ENCODE measurements around the gene ITGA3.

Gene ITGA3

GRCh38 chr17:50101346-50102163 is 45.6 kb downstream of the ITGA3 start:
- DNase-seq (ENCODE audit: low spot score): no peak
- ChIA-PET CTCF (interaction anchor here (0.6 to 1.0 kb wide), 3 partner anchors 7 to 13 kb away, joined by 3 to 7 read pairs (median 5); no protein-coding TSS in a partner anchor), POLR2A (ENCODE audit: low non-redundant PET) (no interaction called here)
- H3K27ac ChIP-seq: peak overlapping the region; percentile 62
- TF ChIP-seq CTCF (conservative IDR thresholded peaks at IDR 0.05; ENCODE audit: low read depth): no peak

DNA sequence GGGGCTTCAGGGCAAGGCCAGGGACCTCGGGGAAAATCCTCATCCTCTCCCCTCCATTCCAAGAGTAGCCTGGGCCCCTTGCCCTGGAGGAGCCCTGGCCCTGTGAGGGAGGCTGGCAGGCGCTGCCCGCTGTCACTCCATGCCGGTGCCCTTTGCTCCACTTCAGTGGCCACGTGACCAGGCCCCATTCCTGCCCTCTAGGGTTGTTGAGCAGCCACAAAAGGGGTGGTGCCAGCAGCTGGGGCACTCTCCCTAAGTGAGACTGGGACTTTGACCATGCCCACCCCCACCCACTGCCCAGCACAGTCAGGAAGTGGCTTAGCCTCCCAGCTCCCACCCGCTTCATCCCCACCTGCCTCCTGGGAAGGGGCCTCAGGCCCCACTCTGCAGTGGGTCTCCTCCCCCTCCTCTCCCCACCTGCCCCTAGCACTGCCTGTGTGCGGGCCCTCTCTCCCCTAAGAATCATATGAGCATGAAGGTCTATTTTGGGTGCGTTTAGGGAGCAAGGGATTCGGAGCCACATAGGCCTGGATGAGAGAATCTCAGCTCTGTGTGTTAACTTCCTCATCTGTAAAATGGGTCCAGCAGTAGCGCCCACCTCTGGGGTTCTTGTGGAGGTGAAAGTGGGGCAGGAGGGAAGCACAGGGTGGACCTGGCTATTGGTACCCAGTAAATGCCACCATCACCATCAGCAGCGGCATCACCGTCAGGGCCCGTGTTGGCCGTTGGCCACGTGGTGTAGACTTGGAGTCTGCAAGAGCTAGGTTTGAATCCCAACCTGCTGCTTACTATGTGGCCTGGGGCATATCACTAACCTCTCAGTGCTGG is 46.5 kb downstream of the ITGA3 start:
- no peak for TF ChIP-seq CTCF (conservative IDR thresholded peaks at IDR 0.05; ENCODE audit: low read depth)
- no peak for DNase-seq (ENCODE audit: low spot score)
- peak overlapping the region; percentile 62 for H3K27ac ChIP-seq
- ChIA-PET CTCF (interaction anchor here (0.7 to 1.0 kb wide), 2 partner anchors 8 to 11 kb away, joined by 5 to 7 read pairs; no protein-coding TSS in a partner anchor), POLR2A (ENCODE audit: low non-redundant PET) (no interaction called here)

GRCh38 chr17:50103252-50103651 is 47.3 kb downstream of the ITGA3 start:
- CTCF ChIA-PET: interaction anchor here (0.6 to 1.3 kb wide), 2 partner anchors 9 to 36 kb away, joined by 4 to 8 read pairs; no protein-coding TSS in a partner anchor

GRCh38 chr17:50103941-50104340 is 48.0 kb downstream of the ITGA3 start:
- ChIA-PET CTCF (interaction anchor here (0.6 to 1.3 kb wide), 3 partner anchors 10 to 39 kb away, joined by 4 to 8 read pairs (median 4); no protein-coding TSS in a partner anchor), POLR2A (ENCODE audit: low non-redundant PET) (no interaction called here)
- DNase-seq (ENCODE audit: low spot score): no peak
- no peak for TF ChIP-seq CTCF (conservative IDR thresholded peaks at IDR 0.05; ENCODE audit: low read depth)
- peak overlapping the region; percentile 11 for H3K27ac ChIP-seq

More at GRCh38 chr17:50103252-50103651, 47.3 kb downstream of the ITGA3 start:
- no peak for TF ChIP-seq CTCF (conservative IDR thresholded peaks at IDR 0.05; ENCODE audit: low read depth)
- no peak for DNase-seq (ENCODE audit: low spot score)
- POLR2A ChIA-PET (ENCODE audit: low non-redundant PET): no interaction called here
- peak overlapping the region; percentile 11; the same call in 1 of the 2 replicates for H3K27ac ChIP-seq

DNA sequence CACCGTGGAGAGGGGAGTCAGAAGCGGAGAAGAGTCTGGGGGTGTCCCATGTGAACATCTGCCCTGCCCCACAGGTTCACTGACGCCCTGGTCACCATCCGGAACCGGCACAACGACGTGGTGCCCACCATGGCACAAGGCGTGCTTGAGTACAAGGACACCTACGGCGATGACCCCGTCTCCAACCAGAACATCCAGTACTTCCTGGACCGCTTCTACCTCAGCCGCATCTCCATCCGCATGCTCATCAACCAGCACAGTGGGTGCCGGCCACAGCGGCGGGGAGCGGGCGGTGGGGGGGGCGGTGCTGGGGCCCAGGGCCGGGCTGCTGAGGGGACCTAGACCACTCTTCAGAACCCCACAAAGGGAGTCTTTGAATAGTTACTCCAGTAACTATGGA is 49.9 kb downstream of the ITGA3 start:
- ChIA-PET CTCF (no interaction called here), POLR2A (ENCODE audit: low non-redundant PET) (no interaction called here)
- DNase-seq (ENCODE audit: low spot score): no peak

More for the DNA sequence above, 49.9 kb downstream of the ITGA3 start:
- peak overlapping the region; percentile 91 for H3K27ac ChIP-seq
- TF ChIP-seq CTCF (conservative IDR thresholded peaks at IDR 0.05; ENCODE audit: low read depth): no peak
